ENCODE results near the gene ZGRF1.
"Not testable (repeated sequence)": the region's sequence is repeated elsewhere in the genome, so short reads cannot be mapped to it uniquely, and the experiment has no call there.

Gene ZGRF1

GRCh38 chr4:112516066-112516470, 120.6 kb downstream of the ZGRF1 start, which contains the start of gene NEUROG2:
TSS of gene NEUROG2 (minus strand) at chr4:112516180. CDS start at chr4:112515475, 705 bp downstream.
- no peak for DNase-seq

GRCh38 chr4:112515198-112516065, 121.3 kb downstream of the ZGRF1 start:
- no peak for DNase-seq

GRCh38 chr4:112514647-112515197, 122.0 kb downstream of the ZGRF1 start:
- no peak for DNase-seq

GRCh38 chr4:112513971-112514646, 122.6 kb downstream of the ZGRF1 start:
- DNase-seq = no peak

GRCh38 chr4:112511803-112512118, 124.9 kb downstream of the ZGRF1 start:
- no peak for DNase-seq

- no peak for DNase-seq
These were observed 125.5 kb downstream of the ZGRF1 start for GRCh38 chr4:112511093-112511802.

- no peak for DNase-seq
These were observed 126.2 kb downstream of the ZGRF1 start for GRCh38 chr4:112510291-112511092.

GRCh38 chr4:112509243-112510141, 127.2 kb downstream of the ZGRF1 start:
- no peak for DNase-seq

GRCh38 chr4:112508356-112508755, 128.4 kb downstream of the ZGRF1 start:
- no peak for DNase-seq

GRCh38 chr4:112504807-112505206, 131.9 kb downstream of the ZGRF1 start:
- no peak for DNase-seq

GRCh38 chr4:112502871-112503270, 133.8 kb downstream of the ZGRF1 start:
- no peak for DNase-seq

- no peak for DNase-seq
These were observed 144.4 kb downstream of the ZGRF1 start for GRCh38 chr4:112492321-112492720.

GRCh38 chr4:112490808-112491207, 145.9 kb downstream of the ZGRF1 start:
- DNase-seq = not testable (repeated sequence)

All from stimulated activated CD4-positive, alpha-beta T cell treated with anti-CD3 and anti-CD28 coated beads, Interleukin-12 subunit alpha, Interleukin-12 subunit beta, amount 100 ng/mL, for 4 hours (primary cell).